Measurements from ENCODE around the gene IFT81.
"Not testable (repeated sequence)": the region's sequence is repeated elsewhere in the genome, so short reads cannot be mapped to it uniquely, and the experiment has no call there.

Gene IFT81

DNA sequence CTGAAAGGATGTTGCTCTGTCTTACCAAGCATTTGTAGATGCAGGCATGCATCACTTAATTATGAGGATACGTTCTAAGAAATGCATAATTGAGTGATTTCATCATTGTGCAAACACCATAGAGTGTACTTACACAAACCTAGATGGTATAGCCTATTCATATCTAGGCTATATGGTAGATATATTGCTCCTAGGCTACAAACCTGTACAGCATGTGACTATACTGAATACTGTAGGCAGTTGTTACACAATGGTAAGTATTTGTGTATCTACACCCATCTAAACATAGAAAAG is 75.9 kb downstream of the IFT81 start:
- DNase-seq (ENCODE audit: low spot score): no peak

GRCh38 chr12:110201995-110202394 is 77.8 kb downstream of the IFT81 start:
- DNase-seq (ENCODE audit: low spot score): no peak

GRCh38 chr12:110203546-110203945 is 79.4 kb downstream of the IFT81 start:
- no peak for DNase-seq (ENCODE audit: low spot score)

DNA sequence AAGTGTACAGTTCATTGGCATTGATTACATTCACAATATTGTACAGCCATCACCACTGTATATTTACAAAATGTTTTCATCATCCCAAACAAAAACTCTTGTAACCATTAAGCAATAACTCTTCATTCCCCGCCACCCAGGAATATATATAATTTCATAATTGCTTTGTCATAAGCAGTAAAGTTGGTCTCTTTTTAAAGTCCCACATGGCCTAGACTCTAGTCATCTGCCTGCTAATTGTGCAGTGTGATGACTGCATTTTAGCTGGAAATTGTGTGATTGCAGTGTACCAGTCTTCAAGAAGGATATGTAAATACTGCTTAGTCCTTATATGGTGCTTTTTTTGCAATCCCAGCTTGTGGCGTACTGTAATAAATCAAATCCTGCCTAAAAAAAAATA is 81.8 kb downstream of the IFT81 start:
- no peak for DNase-seq (ENCODE audit: low spot score)

DNA sequence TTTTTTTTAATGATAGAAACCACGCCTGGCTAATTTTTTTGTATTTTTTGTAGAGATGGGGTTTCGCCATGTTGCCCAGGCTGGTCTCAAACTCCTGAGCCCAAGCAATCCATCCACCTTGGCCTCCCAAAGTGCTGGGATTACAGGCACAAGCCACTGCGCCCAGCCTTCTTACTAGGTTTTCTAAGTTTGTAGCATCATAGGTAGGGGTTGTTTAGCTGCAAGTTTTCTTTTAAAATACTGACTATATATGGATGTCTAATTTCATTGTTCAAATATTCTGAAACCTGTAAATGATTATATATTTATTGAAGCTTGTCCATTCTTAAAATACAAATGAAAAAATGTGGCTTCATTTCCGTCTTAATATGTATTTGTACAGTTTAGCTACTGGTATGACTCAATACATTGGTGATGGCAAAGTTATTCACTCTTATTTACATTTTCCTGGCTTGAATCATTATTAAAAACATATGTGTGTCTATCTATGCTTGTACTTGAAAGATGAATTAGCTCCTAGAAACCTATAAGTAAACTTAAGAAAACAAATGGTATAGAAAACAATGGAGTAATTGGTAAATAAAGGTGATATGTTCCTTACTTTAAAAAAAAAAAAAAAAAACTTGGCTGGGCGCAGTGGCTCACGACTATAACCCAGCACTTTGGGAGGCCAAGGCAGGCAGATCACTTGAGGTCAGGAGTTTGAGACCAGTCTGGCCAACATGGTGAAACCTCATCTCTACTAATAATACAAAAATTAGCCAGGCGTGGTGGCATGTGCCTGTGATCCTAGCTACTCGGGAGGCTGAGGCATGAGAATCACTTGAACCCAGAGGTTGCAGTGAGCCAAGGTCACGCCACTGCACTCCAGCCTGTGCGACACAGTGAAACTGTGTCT is 87.7 kb downstream of the IFT81 start:
- DNase-seq (ENCODE audit: low spot score): not testable (repeated sequence)

DNA sequence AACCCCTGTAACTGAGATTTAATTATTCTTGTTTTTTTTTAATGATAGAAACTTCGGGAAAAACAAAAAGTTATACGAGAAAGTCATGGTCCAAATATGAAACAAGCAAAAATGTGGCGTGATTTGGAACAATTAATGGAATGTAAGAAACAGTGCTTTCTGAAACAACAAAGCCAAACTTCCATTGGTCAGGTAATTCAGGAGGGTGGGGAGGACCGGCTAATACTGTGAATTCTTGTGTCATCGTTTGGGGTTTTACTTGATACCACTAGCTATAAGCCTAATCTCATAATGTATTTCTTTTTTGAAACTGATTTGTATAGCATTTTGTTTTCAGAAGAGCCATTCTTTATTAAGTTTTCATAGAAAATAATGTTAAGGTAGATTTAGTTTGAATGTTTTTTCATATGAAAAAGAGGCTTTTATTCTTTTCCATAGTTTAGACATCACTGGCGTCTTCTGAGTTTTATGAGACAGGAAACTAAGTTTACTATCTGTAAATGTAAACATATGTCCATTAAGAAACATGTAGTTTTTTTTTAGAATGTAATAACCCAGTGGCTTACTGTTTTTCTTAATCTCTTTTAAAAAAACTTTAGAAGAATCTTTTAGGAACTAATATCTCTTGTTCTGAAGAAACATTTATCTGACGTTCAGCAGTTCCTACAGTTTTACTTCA is 94.0 kb downstream of the IFT81 start:
- no peak for DNase-seq (ENCODE audit: low spot score)

DNA sequence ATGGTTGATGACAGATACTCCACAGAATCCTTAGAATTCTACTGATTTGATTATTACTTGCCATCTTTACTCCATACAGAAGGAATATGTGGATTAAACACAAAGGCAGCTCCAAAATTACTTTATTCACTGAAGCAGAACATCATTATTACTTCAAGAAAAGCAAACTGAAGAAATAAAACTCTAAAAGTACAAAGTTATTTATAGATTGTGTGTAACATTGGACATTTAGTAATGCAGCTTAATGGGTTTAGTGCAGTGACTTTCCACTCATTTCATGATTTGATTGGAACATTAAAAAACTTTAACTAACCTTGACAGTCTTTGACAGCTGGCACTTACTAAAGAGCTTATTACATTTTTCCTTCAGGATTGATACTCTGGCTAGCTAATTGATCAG is 97.9 kb downstream of the IFT81 start:
- DNase-seq (ENCODE audit: low spot score): no peak

GRCh38 chr12:110222433-110222832 is 98.3 kb downstream of the IFT81 start:
- no peak for DNase-seq (ENCODE audit: low spot score)

DNA sequence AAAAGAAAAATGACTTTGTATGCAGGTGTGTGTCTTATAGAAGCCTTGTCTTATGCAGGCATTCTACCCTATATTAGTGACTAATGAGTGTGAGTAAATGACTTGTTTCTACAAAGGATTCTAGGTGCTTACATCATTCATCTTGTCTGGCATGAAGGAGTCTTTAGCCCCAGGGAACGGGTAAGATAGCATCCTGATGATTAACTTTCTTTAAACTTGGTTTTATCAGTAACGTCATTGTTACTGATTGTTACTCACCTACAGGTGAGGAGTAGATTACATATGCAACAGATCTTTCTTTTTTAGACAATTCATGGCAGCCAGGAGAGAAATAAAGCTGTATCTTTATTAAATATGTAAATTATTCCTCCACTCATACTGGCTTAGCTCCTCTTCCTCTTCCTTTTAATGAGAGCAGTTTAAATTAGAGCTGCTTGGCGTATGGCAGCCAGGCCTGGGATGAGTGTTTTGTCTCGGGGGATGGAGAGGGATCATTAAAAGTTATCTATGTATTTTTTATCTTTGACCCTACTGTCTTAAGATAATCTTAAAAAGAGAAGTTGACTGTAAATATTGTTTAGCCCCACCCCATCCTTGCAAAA is 99.7 kb downstream of the IFT81 start:
- DNase-seq (ENCODE audit: low spot score): no peak

GRCh38 chr12:110224379-110225304 is 100.5 kb downstream of the IFT81 start:
- DNase-seq (ENCODE audit: low spot score): no peak

GRCh38 chr12:110227138-110227537 is 103.0 kb downstream of the IFT81 start:
- no peak for DNase-seq (ENCODE audit: low spot score)

GRCh38 chr12:110228348-110228747 is 104.2 kb downstream of the IFT81 start:
- not testable (repeated sequence) for DNase-seq (ENCODE audit: low spot score)

GRCh38 chr12:110228756-110229155 is 104.6 kb downstream of the IFT81 start:
- DNase-seq (ENCODE audit: low spot score): no peak

DNA sequence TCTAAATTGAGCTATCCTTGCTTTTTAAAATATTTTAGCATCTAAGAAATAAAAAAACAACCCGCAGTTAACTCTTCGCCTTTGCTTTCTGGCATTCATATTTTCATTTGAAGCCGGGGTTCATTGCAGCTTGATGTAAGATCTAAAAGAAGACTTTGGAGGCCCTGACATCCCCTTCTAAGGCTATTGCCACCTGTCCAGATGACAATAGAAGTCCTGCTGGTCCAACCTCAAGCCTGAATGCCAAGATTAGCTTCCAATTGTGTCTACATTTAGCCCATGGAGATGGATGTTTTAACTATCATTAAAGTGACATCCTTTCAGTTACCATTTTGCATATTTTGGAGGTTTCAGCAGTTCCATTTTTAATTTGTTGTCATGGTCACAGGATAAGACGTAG is 105.3 kb downstream of the IFT81 start:
- DNase-seq (ENCODE audit: low spot score): no peak

GRCh38 chr12:110230655-110231054 is 106.5 kb downstream of the IFT81 start:
- no peak for DNase-seq (ENCODE audit: low spot score)

GRCh38 chr12:110233212-110233903 is 109.2 kb downstream of the IFT81 start:
- no peak for DNase-seq (ENCODE audit: low spot score)

- no peak for DNase-seq (ENCODE audit: low spot score)
Observed at GRCh38 chr12:110234331-110234751, 110.2 kb downstream of the IFT81 start.

- DNase-seq (ENCODE audit: low spot score): no peak
Observed at GRCh38 chr12:110234755-110235154, 110.6 kb downstream of the IFT81 start.

DNA sequence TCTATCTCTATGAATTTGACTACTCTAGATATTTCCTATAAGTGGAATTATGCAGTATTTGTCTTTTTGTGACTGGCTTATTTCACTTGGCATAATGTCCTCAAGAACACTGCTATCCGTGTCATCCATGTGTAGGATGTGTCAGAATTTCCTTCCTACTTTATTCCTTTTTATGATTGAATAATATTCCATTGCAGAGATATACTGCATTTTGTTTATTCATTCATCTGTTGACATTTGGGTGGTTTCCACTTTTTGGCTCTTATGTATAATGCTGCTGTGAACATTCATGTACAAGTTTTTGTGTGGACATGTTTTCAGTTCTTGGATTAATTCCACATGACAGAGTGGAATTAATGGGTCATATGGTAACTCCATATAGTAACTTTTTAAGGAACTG is 111.2 kb downstream of the IFT81 start:
- DNase-seq (ENCODE audit: low spot score): no peak

GRCh38 chr12:110243227-110243626 is 119.1 kb downstream of the IFT81 start:
- DNase-seq (ENCODE audit: low spot score): no peak

DNA sequence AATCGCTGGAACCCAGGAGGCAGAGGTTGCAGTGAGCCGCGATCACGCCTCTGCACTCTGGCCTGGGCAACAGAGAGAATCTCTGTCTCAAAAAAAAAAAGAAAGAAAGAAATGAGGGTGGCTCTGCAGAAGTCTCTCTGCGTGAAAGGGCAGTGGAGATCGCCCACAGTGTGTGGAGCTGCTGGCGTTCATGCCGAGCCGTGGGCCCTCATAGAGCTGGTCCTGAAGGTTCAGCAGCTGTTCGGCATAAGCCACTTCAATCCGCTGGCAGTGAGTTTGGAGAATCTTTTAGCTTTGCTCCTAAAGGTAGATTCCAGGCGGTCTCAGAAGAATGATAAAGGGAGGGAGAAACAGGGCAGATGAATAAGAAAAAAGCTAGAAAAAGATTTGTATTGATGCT is 120.2 kb downstream of the IFT81 start:
- DNase-seq (ENCODE audit: low spot score): no peak

- no peak for DNase-seq (ENCODE audit: low spot score)
Observed at GRCh38 chr12:110244829-110245228, 120.7 kb downstream of the IFT81 start.
